Keratinocyte (primary cell): ENCODE measurements around the gene FAM3B. TPM values are rescaled to one million over a fixed set of nuclear protein-coding genes. Genes with fewer than 3 reads are reported as not detected.

Experiments
- DNase-seq: peaks from one replicate; pipeline ENCODE4 v3.0.0-alpha.2; 2011; ENCODE audit warnings: low read depth, missing footprints, low spot score
- FAIRE-seq: peaks from 2 replicates; lab custom pipeline; 2011; peaks lifted over from hg19 to GRCh38; lab: Jason Lieb, UNC
- H2AFZ ChIP-seq: 2 replicates; pipeline ENCODE4 v1.6.0; 2012; ENCODE audit warnings: low read length, control low read depth, inconsistent platforms; ENCODE audit not compliant: control insufficient read depth
- H3K27ac ChIP-seq: 2 replicates; pipeline ENCODE4 v1.5.1; 2011; ENCODE audit warnings: low read length; ENCODE audit not compliant: control insufficient read depth, insufficient read depth
- H3K27me3 ChIP-seq: 3 replicates; pipeline ENCODE4 v1.6.0; 2011; ENCODE audit warnings: low read length; ENCODE audit not compliant: control insufficient read depth, insufficient read depth; ENCODE audit errors: extremely low read depth
- H3K36me3 ChIP-seq, 2 experiments: 2 replicates in 1 of 2; 3 replicates in 1 of 2; pipeline ENCODE4 v1.5.1; 2011; ENCODE audit warnings: low read length in 2 of 2, mild to moderate bottlenecking in 1 of 2; ENCODE audit not compliant: control insufficient read depth in 2 of 2, insufficient read depth in 2 of 2; ENCODE audit errors: extremely low read depth in 1 of 2
- H3K4me1 ChIP-seq: 3 replicates; pipeline ENCODE4 v1.5.1; 2011; ENCODE audit warnings: low read length; ENCODE audit not compliant: control insufficient read depth, insufficient read depth; ENCODE audit errors: extremely low read depth
- H3K4me2 ChIP-seq: 3 replicates; pipeline ENCODE4 v1.6.0; 2011; ENCODE audit warnings: low read depth, low read length; ENCODE audit not compliant: control insufficient read depth, insufficient read depth; ENCODE audit errors: extremely low read depth
- H3K4me3 ChIP-seq, 3 experiments: fragments of 200-600 bp in 1 of 3; sonication (generic) in 1 of 3; 2 replicates in 2 of 3; 3 replicates in 1 of 3; pipeline ENCODE4 v1.5.1; 2011 to 2016; ENCODE audit warnings: low read length in 3 of 3, mild to moderate bottlenecking in 3 of 3, control low read depth in 2 of 3, inconsistent platforms in 1 of 3, low read depth in 1 of 3, mixed read lengths in 1 of 3, mixed run types in 1 of 3, moderate library complexity in 1 of 3; ENCODE audit not compliant: control insufficient read depth in 2 of 3, insufficient read depth in 2 of 3; ENCODE audit errors: extremely low read depth in 1 of 3
- H3K79me2 ChIP-seq: 2 replicates; pipeline ENCODE4 v1.6.0; 2012; ENCODE audit warnings: low read length; ENCODE audit not compliant: control insufficient read depth, insufficient read depth
- H3K9ac ChIP-seq: 3 replicates; pipeline ENCODE4 v1.6.0; 2011; ENCODE audit warnings: low read length; ENCODE audit not compliant: control insufficient read depth, insufficient read depth; ENCODE audit errors: extremely low read depth
- H3K9me1 ChIP-seq: 3 replicates; pipeline ENCODE4 v1.6.0; 2011; ENCODE audit warnings: low read length; ENCODE audit not compliant: control insufficient read depth, insufficient read depth; ENCODE audit errors: extremely low read depth
- H3K9me3 ChIP-seq: 2 replicates; pipeline ENCODE4 v1.5.1; 2012; ENCODE audit warnings: low read depth, low read length; ENCODE audit not compliant: control insufficient read depth
- H4K20me1 ChIP-seq: 3 replicates; pipeline ENCODE4 v1.6.0; 2011; ENCODE audit warnings: low read length; ENCODE audit not compliant: control insufficient read depth, insufficient read depth; ENCODE audit errors: extremely low read depth
- CTCF ChIP-seq, 3 experiments: IDR thresholded peaks in 1 of 3; conservative IDR thresholded peaks in 1 of 3; optimal IDR thresholded peaks in 1 of 3; 2 replicates in 2 of 3; 3 replicates in 1 of 3; pipeline versions ENCODE3 to v1.5.1; 2011; ENCODE audit warnings: low read length in 3 of 3, mild to moderate bottlenecking in 3 of 3, moderate library complexity in 2 of 3, control low read depth in 1 of 3, inconsistent platforms in 1 of 3; ENCODE audit not compliant: insufficient read depth in 2 of 3; ENCODE audit errors: extremely low read depth in 1 of 3
- EZH2 ChIP-seq: IDR thresholded peaks from one replicate; pipeline ENCODE4 v1.6.1; 2012; ENCODE audit warnings: inconsistent platforms, mild to moderate bottlenecking, low read length, moderate library complexity
- dilution Hi-C: fragments of 300-500 bp; cut with MboI; formaldehyde crosslinking; loops from one replicate; pipeline ENCODE4 v1.7.0; 2020; ENCODE audit warnings: low sequenced_read_pairs; ENCODE audit not compliant: extremely low pct_ligation_motif_present
- polyA plus RNA-seq, 5 experiments: library from polyadenylated mRNA; depleted of rRNA in 3 of 5; stranded (reverse) in 3 of 5; stranded (forward) in 1 of 5; unstranded in 1 of 5; fragments of >200 nt; gene quantifications; 1 replicate in 1 of 5; 2 replicates in 3 of 5; 3 replicates in 1 of 5; pipeline versions ENCODE4 v1.2.1 to v1.2.3, GENCODE V29; 2011 to 2012; ENCODE audit warnings: missing spikeins in 2 of 5, low read depth in 1 of 5, low replicate concordance in 1 of 5

Gene FAM3B
- polyA plus RNA-seq, 1 donor (not counting 4 experiments of a cell fraction or from before 2014, with no cell fraction given), result not detected

- DNase-seq, result no peak
- FAIRE-seq, result no peak
- Histone ChIP-seq H3K79me2 (no peaks in the 10 kb centered on the region), H3K4me3 (no peak overlapping the region), H4K20me1 (no peaks in the 10 kb centered on the region), H3K4me1 (no peaks in the 10 kb centered on the region), H3K9me3 (no peaks in the 10 kb centered on the region), H3K9ac (no peak overlapping the region), H3K9me1 (no peaks in the 10 kb centered on the region), H3K4me2 (no peak overlapping the region), H3K36me3 (no peaks in the 10 kb centered on the region), H3K27me3 (peaks cover 43% of the 10 kb centered on the region), H2AFZ (no peak overlapping the region), H3K27ac (no peak overlapping the region)
- TF ChIP-seq CTCF (optimal IDR thresholded peaks at IDR 0.05 in 1 of 3, IDR thresholded peaks at IDR 0.05 in 1 of 3, conservative IDR thresholded peaks at IDR 0.05 in 1 of 3; ENCODE audit: extremely low read depth in 1 of 3, insufficient read depth in 2 of 3, low read length in 3 of 3) (no peak), EZH2 (no peak)
- dilution Hi-C loops, result no loop called here
Observed at GRCh38 chr21:41315726-41316125, 875 bp upstream of the FAM3B start.

- no peak for TF ChIP-seq CTCF (optimal IDR thresholded peaks at IDR 0.05 in 1 of 3, IDR thresholded peaks at IDR 0.05 in 1 of 3, conservative IDR thresholded peaks at IDR 0.05 in 1 of 3; ENCODE audit: extremely low read depth in 1 of 3, insufficient read depth in 2 of 3, low read length in 3 of 3)
- TF ChIP-seq EZH2, result no peak
- peaks cover 51% of the 10 kb centered on the region for H3K27me3 ChIP-seq
- H3K4me3 ChIP-seq, result no peak overlapping the region
- dilution Hi-C loops, result no loop called here
- H3K9ac ChIP-seq, result no peak overlapping the region
- H3K79me2 ChIP-seq, result no peaks in the 10 kb centered on the region
- H2AFZ ChIP-seq, result no peak overlapping the region
- no peak for DNase-seq
- no peaks in the 10 kb centered on the region for H3K9me1 ChIP-seq
- no peak for FAIRE-seq
- no peak overlapping the region for H3K27ac ChIP-seq
- no peaks in the 10 kb centered on the region for H4K20me1 ChIP-seq
- H3K36me3 ChIP-seq, result no peaks in the 10 kb centered on the region
- no peak overlapping the region for H3K4me2 ChIP-seq
- no peaks in the 10 kb centered on the region for H3K9me3 ChIP-seq
- no peaks in the 10 kb centered on the region for H3K4me1 ChIP-seq
Observed at GRCh38 chr21:41317063-41317392, 427 bp downstream of the FAM3B start.
